Astrocyte (in vitro differentiated cells and primary cell): Measurements from ENCODE around the gene NME3. TPM values are rescaled to one million over a fixed set of nuclear protein-coding genes. Genes with fewer than 3 reads are reported as not detected.

Experiments used
- DNase-seq: peaks from one replicate; pipeline ENCODE4 v3.0.0-alpha.2; 2010; ENCODE audit warnings: low read depth
- FAIRE-seq: peaks from 2 replicates; lab custom pipeline; 2011; peaks lifted over from hg19 to GRCh38; lab: Jason Lieb, UNC
- H2AFZ ChIP-seq: 2 replicates; pipeline ENCODE4 v1.6.0; 2012; ENCODE audit warnings: low read depth, low read length, inconsistent platforms
- H3K27ac ChIP-seq: 2 replicates; pipeline ENCODE4 v1.5.1; 2011; ENCODE audit warnings: low read depth, low read length, inconsistent platforms
- H3K27me3 ChIP-seq: 2 replicates; pipeline ENCODE4 v1.6.0; 2011; ENCODE audit warnings: low read length, inconsistent platforms; ENCODE audit not compliant: insufficient read depth
- H3K36me3 ChIP-seq: 2 replicates; pipeline ENCODE4 v1.5.1; 2011; ENCODE audit warnings: low read length, inconsistent platforms; ENCODE audit not compliant: insufficient read depth
- H3K4me1 ChIP-seq: 2 replicates; pipeline ENCODE4 v1.5.1; 2011; ENCODE audit warnings: low read length, inconsistent platforms; ENCODE audit not compliant: insufficient read depth
- H3K4me2 ChIP-seq: 2 replicates; pipeline ENCODE4 v1.6.0; 2012; ENCODE audit warnings: low read length, inconsistent platforms
- H3K4me3 ChIP-seq: 2 replicates; pipeline ENCODE4 v1.5.1; 2011; ENCODE audit warnings: low read depth, mild to moderate bottlenecking, low read length, inconsistent platforms; ENCODE audit not compliant: insufficient read depth
- H3K79me2 ChIP-seq: 2 replicates; pipeline ENCODE4 v1.6.0; 2012; ENCODE audit warnings: mild to moderate bottlenecking, low read length, inconsistent platforms; ENCODE audit not compliant: insufficient read depth
- H3K9ac ChIP-seq: 2 replicates; pipeline ENCODE4 v1.6.0; 2012; ENCODE audit warnings: mild to moderate bottlenecking, low read length, inconsistent platforms
- H3K9me3 ChIP-seq: 2 replicates; pipeline ENCODE4 v1.5.1; 2012; ENCODE audit warnings: low read depth, mild to moderate bottlenecking, low read length, inconsistent platforms; ENCODE audit not compliant: insufficient read depth
- H4K20me1 ChIP-seq: 2 replicates; pipeline ENCODE4 v1.6.0; 2012; ENCODE audit warnings: low read length, inconsistent platforms; ENCODE audit not compliant: insufficient read depth
- H3K27ac Mint-ChIP-seq: one replicate; pipeline ENCODE4 v1.8.0; 2021; ENCODE audit warnings: mild to moderate bottlenecking, mixed read lengths; ENCODE audit not compliant: unreplicated experiment
- H3K27me3 Mint-ChIP-seq: one replicate; pipeline ENCODE4 v1.8.0; 2021; ENCODE audit warnings: low read depth, mixed read lengths; ENCODE audit not compliant: unreplicated experiment
- H3K36me3 Mint-ChIP-seq: one replicate; pipeline ENCODE4 v1.8.0; 2021; ENCODE audit warnings: low read depth, mixed read lengths; ENCODE audit not compliant: unreplicated experiment
- H3K4me1 Mint-ChIP-seq: one replicate; pipeline ENCODE4 v1.8.0; 2021; ENCODE audit warnings: low read depth, mixed read lengths; ENCODE audit not compliant: unreplicated experiment
- H3K4me3 Mint-ChIP-seq: one replicate; pipeline ENCODE4 v1.8.0; 2021; ENCODE audit warnings: mild to moderate bottlenecking, moderate library complexity, mixed read lengths; ENCODE audit not compliant: unreplicated experiment
- H3K9me3 Mint-ChIP-seq: one replicate; pipeline ENCODE4 v1.8.0; 2021; ENCODE audit warnings: mild to moderate bottlenecking, mixed read lengths; ENCODE audit not compliant: unreplicated experiment
- CTCF ChIP-seq: IDR thresholded peaks from 2 replicates; pipeline ENCODE4 v1.5.1; 2011; ENCODE audit warnings: low read depth, mild to moderate bottlenecking, inconsistent platforms, low read length, moderate library complexity; ENCODE audit not compliant: insufficient read depth
- EZH2 ChIP-seq: IDR thresholded peaks from 2 replicates; pipeline ENCODE4 v1.6.1; 2012; ENCODE audit warnings: mild to moderate bottlenecking, low read length, inconsistent platforms; ENCODE audit not compliant: insufficient read depth
- total RNA-seq: library from RNA; stranded (reverse); gene quantifications from 2 replicates; pipeline ENCODE4 v1.2.1, GENCODE V29; 2021

Gene NME3
- total RNA-seq, 1 donor from 2014 or later = 36.3 TPM

- H3K4me3 Mint-ChIP-seq = no peak overlapping the region
- Histone ChIP-seq H3K27ac (no peak overlapping the region), H2AFZ (no peak overlapping the region), H3K27me3 (no peaks in the 10 kb centered on the region), H3K4me2 (no peak overlapping the region), H4K20me1 (peaks cover 49% of the 10 kb centered on the region), H3K9ac (no peak overlapping the region), H3K36me3 (no peaks in the 10 kb centered on the region), H3K4me3 (no peak overlapping the region), H3K79me2 (peaks cover 21% of the 10 kb centered on the region), H3K9me3 (no peaks in the 10 kb centered on the region), H3K4me1 (peaks cover 18% of the 10 kb centered on the region)
- TF ChIP-seq EZH2 (no peak), CTCF (no peak)
- H3K27me3 Mint-ChIP-seq = no peaks in the 10 kb centered on the region
- DNase-seq (no peak), FAIRE-seq (no peak)
- no peak overlapping the region for H3K27ac Mint-ChIP-seq
- peaks cover 6% of the 10 kb centered on the region for H3K4me1 Mint-ChIP-seq
- no peaks in the 10 kb centered on the region for H3K9me3 Mint-ChIP-seq
- no peaks in the 10 kb centered on the region for H3K36me3 Mint-ChIP-seq
Measured at GRCh38 chr16:1768767-1769401, 2.5 kb downstream of the NME3 start.

- no peak overlapping the region for H2AFZ ChIP-seq
- Mint-ChIP-seq H3K36me3 (no peaks in the 10 kb centered on the region), H3K9me3 (no peaks in the 10 kb centered on the region), H3K27me3 (no peaks in the 10 kb centered on the region), H3K4me3 (no peak overlapping the region), H3K4me1 (peaks cover 6% of the 10 kb centered on the region), H3K27ac (no peak overlapping the region)
- no peaks in the 10 kb centered on the region for H3K27me3 ChIP-seq
- peaks cover 48% of the 10 kb centered on the region for H4K20me1 ChIP-seq
- H3K79me2 ChIP-seq = peaks cover 15% of the 10 kb centered on the region
- no peak for DNase-seq
- no peaks in the 10 kb centered on the region for H3K9me3 ChIP-seq
- H3K9ac ChIP-seq = no peak overlapping the region
- H3K4me2 ChIP-seq = no peak overlapping the region
- no peak for FAIRE-seq
- no peaks in the 10 kb centered on the region for H3K36me3 ChIP-seq
- no peak overlapping the region for H3K27ac ChIP-seq
- TF ChIP-seq CTCF (no peak), EZH2 (no peak)
- peaks cover 16% of the 10 kb centered on the region for H3K4me1 ChIP-seq
- no peak overlapping the region for H3K4me3 ChIP-seq
Measured at GRCh38 chr16:1768061-1768766, 3.1 kb downstream of the NME3 start.
